H1 (cell line): ENCODE measurements around the gene WDR81. TPM values are rescaled to one million over a fixed set of nuclear protein-coding genes. Genes with fewer than 3 reads are reported as not detected.

Source experiments
- ASH2L ChIP-seq: fragments of 200-600, 300-600 bp; sonication (generic); IDR thresholded peaks from one replicate; pipeline ENCODE4 v1.7.1; 2017; ENCODE audit warnings: low read length
- BACH1 ChIP-seq: IDR thresholded peaks from 2 replicates; pipeline ENCODE4 v1.6.1; 2012; ENCODE audit warnings: low read length, improper control_type of control experiment
- BCL11A ChIP-seq, 2 experiments: IDR thresholded peaks; one replicate each; pipeline ENCODE4 v1.6.1; 2011; ENCODE audit warnings: low read depth in 2 of 2, low read length in 2 of 2, mild to moderate bottlenecking in 2 of 2
- BRCA1 ChIP-seq: IDR thresholded peaks from 2 replicates; pipeline ENCODE4 v1.6.1; 2012; ENCODE audit warnings: low read depth, low read length, improper control_type of control experiment
- CBX5 ChIP-seq: fragments of 300-800, 300-1000 bp; sonication (generic); IDR thresholded peaks from 2 replicates; pipeline ENCODE4 v1.7.1; 2016; ENCODE audit warnings: antibody characterized with exemption, low read length, low read depth
- CHD1 ChIP-seq: IDR thresholded peaks from 2 replicates; pipeline ENCODE4 v1.6.1; 2012; ENCODE audit warnings: low read depth, low read length, improper control_type of control experiment
- CHD2 ChIP-seq: IDR thresholded peaks from 2 replicates; pipeline ENCODE4 v1.6.1; 2012; ENCODE audit warnings: low read length, improper control_type of control experiment
- CREB1 ChIP-seq: IDR thresholded peaks from 2 replicates; pipeline ENCODE4 v1.6.1; 2012; ENCODE audit warnings: inconsistent platforms
- EP300 ChIP-seq, 2 experiments: IDR thresholded peaks; 1 replicate in 1 of 2; 2 replicates in 1 of 2; pipeline ENCODE4 v1.6.1; 2011 to 2012; ENCODE audit warnings: low read depth in 2 of 2, low read length in 2 of 2, mild to moderate bottlenecking in 2 of 2, borderline replicate concordance in 1 of 2, inconsistent platforms in 1 of 2, moderate library complexity in 1 of 2
- HDAC2 ChIP-seq, 2 experiments: fragments of 300-600 bp in 1 of 2; sonication (generic) in 1 of 2; IDR thresholded peaks; 2 replicates each; pipeline ENCODE4 v1.6.1; 2011 to 2012; ENCODE audit warnings: low read depth in 2 of 2, low read length in 2 of 2, mild to moderate bottlenecking in 2 of 2, moderate library complexity in 2 of 2, borderline replicate concordance in 1 of 2, inconsistent platforms in 1 of 2
- HDAC6 ChIP-seq: IDR thresholded peaks from one replicate; pipeline ENCODE4 v1.7.1; 2012; ENCODE audit warnings: low read depth, mild to moderate bottlenecking, inconsistent platforms, low read length, moderate library complexity
- JUND ChIP-seq: IDR thresholded peaks from 2 replicates; pipeline ENCODE4 v1.6.1; 2011; ENCODE audit warnings: mild to moderate bottlenecking, improper control_type of control experiment, low read length
- KDM4A ChIP-seq: IDR thresholded peaks from one replicate; pipeline ENCODE4 v1.7.1; 2012; ENCODE audit warnings: low read depth, mild to moderate bottlenecking, moderate library complexity, low read length, inconsistent platforms; ENCODE audit not compliant: severe bottlenecking
- PHF8 ChIP-seq: fragments of 200-600 bp; sonication (generic); conservative IDR thresholded peaks from 2 replicates; pipeline ENCODE4 v1.7.1; 2012; ENCODE audit warnings: low read depth, mild to moderate bottlenecking, inconsistent platforms, low read length, moderate library complexity
- POLR2AphosphoS5 ChIP-seq: IDR thresholded peaks from 2 replicates; pipeline ENCODE4 v1.6.1; 2011; ENCODE audit warnings: low read depth, low read length
- RBBP5 ChIP-seq: IDR thresholded peaks from 2 replicates; pipeline ENCODE4 v1.7.1; 2012; ENCODE audit warnings: low read depth, mild to moderate bottlenecking, inconsistent platforms, low read length, moderate library complexity, borderline replicate concordance
- RFX5 ChIP-seq: IDR thresholded peaks from 2 replicates; pipeline ENCODE4 v1.6.1; 2011; ENCODE audit warnings: low read depth, low read length, improper control_type of control experiment, borderline replicate concordance
- SAP30 ChIP-seq: fragments of 300-600 bp; sonication (generic); IDR thresholded peaks from 2 replicates; pipeline ENCODE4 v1.7.1; 2012; ENCODE audit warnings: low read length, moderate library complexity, mild to moderate bottlenecking, inconsistent platforms; ENCODE audit not compliant: insufficient read depth, insufficient replicate concordance
- SIN3A ChIP-seq, 2 experiments: IDR thresholded peaks in 1 of 2; conservative IDR thresholded peaks in 1 of 2; 2 replicates each; pipeline ENCODE4 v1.6.1; 2011 to 2012; ENCODE audit warnings: low read length in 2 of 2, improper control_type of control experiment in 1 of 2, low read depth in 1 of 2, mild to moderate bottlenecking in 1 of 2
- SIRT6 ChIP-seq: IDR thresholded peaks from one replicate; pipeline ENCODE4 v1.7.1; 2012; ENCODE audit warnings: low read length, inconsistent platforms
- SP1 ChIP-seq: IDR thresholded peaks from 2 replicates; pipeline ENCODE4 v1.6.1; 2011; ENCODE audit warnings: low read depth, low read length
- SP2 ChIP-seq: IDR thresholded peaks from 2 replicates; pipeline ENCODE4 v1.6.1; 2012; ENCODE audit warnings: mild to moderate bottlenecking, low read length, inconsistent platforms
- TAF1 ChIP-seq: IDR thresholded peaks from 2 replicates; pipeline ENCODE4 v1.6.1; 2011; ENCODE audit warnings: mild to moderate bottlenecking, low read depth, low read length
- polyA plus RNA-seq, 7 experiments: library from polyadenylated mRNA; depleted of rRNA in 3 of 7; stranded (reverse) in 5 of 7; unstranded in 2 of 7; fragments of >200 nt in 5 of 7; fragments of 200-250 nt in 2 of 7; gene quantifications; 1 replicate in 5 of 7; 2 replicates in 1 of 7; 4 replicates in 1 of 7; pipeline versions ENCODE4 v1.2.1 to v1.2.3, GENCODE V29; 2011 to 2013; ENCODE audit warnings: missing spikeins in 2 of 7, mixed read lengths in 2 of 7
- total RNA-seq: library from RNA; stranded (reverse); fragmentation: NEBNext Ultra II Directional; extraction: Animal tissue kit (Norgen Biotek cat#: 25700); gene quantifications from 2 replicates; pipeline ENCODE4 v1.2.1, GENCODE V29; 2021
- TF ChIP-seq, protein P1 (sequence below): IDR thresholded peaks from 2 replicates; pipeline ENCODE4 v1.6.1; 2012; ENCODE audit warnings: inconsistent platforms

The WDR81 gene
- total and polyA plus RNA-seq, 2 of the 8 experiments (the other 6 are each of a cell fraction or from before 2014, with no cell fraction given), result 9.1 to 12.3 TPM

DNA sequence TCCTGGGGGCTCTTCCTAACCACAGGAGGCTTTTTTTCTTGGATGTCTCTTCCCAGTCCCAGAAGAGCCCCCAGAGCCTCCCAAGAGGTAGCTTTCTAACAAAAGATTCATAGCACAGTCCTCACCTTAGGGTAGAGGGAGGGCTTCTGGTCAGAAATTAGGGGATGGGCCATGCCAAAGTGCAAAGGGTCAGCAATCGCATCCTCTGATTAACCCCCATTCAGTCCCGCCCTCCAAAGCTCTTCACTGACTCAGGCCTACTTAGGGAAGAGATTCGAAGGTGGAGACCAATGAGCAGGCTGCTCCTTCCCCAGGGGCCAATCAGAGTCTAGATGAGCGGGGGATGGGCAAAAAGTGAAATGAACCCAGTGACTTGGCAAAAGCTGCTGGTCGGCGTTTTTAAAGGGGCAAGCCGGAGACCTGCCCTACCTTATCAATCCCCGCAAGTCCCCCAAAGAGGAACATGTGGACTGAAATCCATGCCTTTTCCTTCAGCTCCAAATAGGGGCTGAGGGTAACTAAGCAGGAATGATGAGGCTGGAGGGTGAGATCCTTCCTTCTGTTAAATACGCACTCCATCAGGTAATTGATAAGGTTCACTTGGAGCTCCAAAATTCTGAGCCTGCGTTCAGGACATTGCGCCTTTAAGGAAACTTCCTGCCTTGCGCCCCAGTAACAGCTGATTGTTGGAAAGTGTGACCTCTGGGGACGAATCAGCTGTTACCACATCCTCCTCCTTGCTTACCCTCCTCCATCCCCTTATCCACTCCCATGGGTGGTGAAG is 7.4 kb upstream of the WDR81 start (continued):
- TF ChIP-seq, protein P1, sequence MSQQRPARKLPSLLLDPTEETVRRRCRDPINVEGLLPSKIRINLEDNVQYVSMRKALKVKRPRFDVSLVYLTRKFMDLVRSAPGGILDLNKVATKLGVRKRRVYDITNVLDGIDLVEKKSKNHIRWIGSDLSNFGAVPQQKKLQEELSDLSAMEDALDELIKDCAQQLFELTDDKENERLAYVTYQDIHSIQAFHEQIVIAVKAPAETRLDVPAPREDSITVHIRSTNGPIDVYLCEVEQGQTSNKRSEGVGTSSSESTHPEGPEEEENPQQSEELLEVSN, result peak; percentile 54
- TF ChIP-seq SIRT6 (no peak), KDM4A (peak; percentile 60), SP1 (peak; percentile 94), SP2 (no peak), RBBP5 (0 out of 2 replicates have a peak, but pooled peaks have one; percentile 52), EP300 (IDR thresholded peaks at IDR 0.05; ENCODE audit: borderline replicate concordance in 1 of 2, low read depth in 2 of 2, low read length in 2 of 2) (peak in 1 of 2 experiments; percentile 45; a peak in 1 of 3 replicates), SIN3A (conservative IDR thresholded peaks at IDR 0.05 in 1 of 2, IDR thresholded peaks at IDR 0.05 in 1 of 2; ENCODE audit: low read depth in 1 of 2, low read length in 2 of 2) (peak; percentile 94 to 96), SAP30 (peak; percentile 66), HDAC6 (no peak), BCL11A (IDR thresholded peaks at IDR 0.05; ENCODE audit: low read depth in 2 of 2, low read length in 2 of 2) (no peak), CREB1 (peak; percentile 64), BRCA1 (no peak), CHD1 (no peak), CHD2 (peak; percentile 75; the same call in 1 of the 2 replicates), BACH1 (peak; percentile 99), HDAC2 (IDR thresholded peaks at IDR 0.05; ENCODE audit: borderline replicate concordance in 1 of 2, low read depth in 2 of 2, low read length in 2 of 2) (peak in 1 of 2 experiments; percentile 33; a peak in 1 of 4 replicates), POLR2AphosphoS5 (peak; percentile 68), JUND (0 out of 2 replicates have a peak, but pooled peaks have one; percentile 42), ASH2L (peak; percentile 87), TAF1 (no peak; the same call in none of the 2 replicates), RFX5 (peak; percentile 90), PHF8 (peak; percentile 57; the same call in 1 of the 2 replicates), CBX5 (no peak)
